ENCODE measurements around the gene C1QTNF5.

The C1QTNF5 gene

GRCh38 chr11:119303227-119303718 is 37.4 kb downstream of the C1QTNF5 start:
- FAIRE-seq (no peak), DNase-seq (ENCODE audit: extremely low spot score, insufficient read length, low read depth) (no peak)

- no peak for FAIRE-seq
- no peak for DNase-seq (ENCODE audit: extremely low spot score, insufficient read length, low read depth)
These were observed 40.3 kb downstream of the C1QTNF5 start for GRCh38 chr11:119300198-119300964.

GRCh38 chr11:119299416-119299815 is 41.3 kb downstream of the C1QTNF5 start:
- FAIRE-seq, result no peak

GRCh38 chr11:119298726-119299125 is 42.0 kb downstream of the C1QTNF5 start:
- FAIRE-seq (no peak), DNase-seq (ENCODE audit: extremely low spot score, insufficient read length, low read depth) (no peak)

More at GRCh38 chr11:119299416-119299815, 41.3 kb downstream of the C1QTNF5 start:
- DNase-seq (ENCODE audit: extremely low spot score, insufficient read length, low read depth), result no peak

- no peak for FAIRE-seq
- DNase-seq (ENCODE audit: extremely low spot score, insufficient read length, low read depth), result no peak
These were observed 42.7 kb downstream of the C1QTNF5 start for GRCh38 chr11:119297938-119298337.

GRCh38 chr11:119295178-119295577 is 45.5 kb downstream of the C1QTNF5 start:
- DNase-seq (ENCODE audit: extremely low spot score, insufficient read length, low read depth), result no peak
- FAIRE-seq, result no peak

- no peak for DNase-seq (ENCODE audit: extremely low spot score, insufficient read length, low read depth)
- no peak for FAIRE-seq
These were observed 47.2 kb downstream of the C1QTNF5 start for GRCh38 chr11:119293461-119293860.

GRCh38 chr11:119290894-119291497 is 49.7 kb downstream of the C1QTNF5 start:
- DNase-seq (ENCODE audit: extremely low spot score, insufficient read length, low read depth) (no peak), FAIRE-seq (no peak)
